H9 (cell line): ENCODE measurements around the gene EPB41L4A. TPM values are rescaled to one million over a fixed set of nuclear protein-coding genes. Genes with fewer than 3 reads are reported as not detected.

ENCODE experiments used
- DNase-seq: peaks from one replicate; pipeline ENCODE4 v3.0.0-alpha.2; 2017
- H2AFZ ChIP-seq: one replicate; pipeline ENCODE4 v1.6.1; 2013; ENCODE audit warnings: mild to moderate bottlenecking, low read length, control low read depth, moderate library complexity
- H2AK5ac ChIP-seq: 2 replicates; pipeline ENCODE4 v1.6.1; 2013; ENCODE audit warnings: low read length, control low read depth, mixed read lengths; ENCODE audit not compliant: insufficient read length
- H2BK120ac ChIP-seq: one replicate; pipeline ENCODE4 v1.6.1; 2013; ENCODE audit warnings: low read depth, mild to moderate bottlenecking, low read length, control low read depth, inconsistent platforms; ENCODE audit not compliant: poor library complexity, severe bottlenecking
- H2BK12ac ChIP-seq: 2 replicates; pipeline ENCODE4 v1.6.1; 2013; ENCODE audit warnings: low read length, control low read depth, mixed read lengths, low read depth; ENCODE audit not compliant: insufficient read length
- H2BK15ac ChIP-seq: 2 replicates; pipeline ENCODE4 v1.6.1; 2013; ENCODE audit warnings: low read depth, low read length, control low read depth
- H2BK20ac ChIP-seq: one replicate; pipeline ENCODE4 v1.6.1; 2013; ENCODE audit warnings: low read depth, mild to moderate bottlenecking, low read length, control low read depth, inconsistent platforms; ENCODE audit not compliant: poor library complexity, severe bottlenecking
- H2BK5ac ChIP-seq: 2 replicates; pipeline ENCODE4 v1.6.1; 2013; ENCODE audit warnings: low read length, control low read depth, mixed read lengths; ENCODE audit not compliant: insufficient read length
- H3K14ac ChIP-seq: 2 replicates; pipeline ENCODE4 v1.6.1; 2013; ENCODE audit warnings: low read length, control low read depth; ENCODE audit not compliant: insufficient read depth
- H3K18ac ChIP-seq: 2 replicates; pipeline ENCODE4 v1.6.1; 2013; ENCODE audit warnings: low read depth, mild to moderate bottlenecking, mixed read lengths, low read length, control low read depth; ENCODE audit not compliant: insufficient read length
- H3K23ac ChIP-seq: 2 replicates; pipeline ENCODE4 v1.6.1; 2013; ENCODE audit warnings: low read length, control low read depth, mixed read lengths, low read depth; ENCODE audit not compliant: insufficient read length
- H3K23me2 ChIP-seq: 2 replicates; pipeline ENCODE4 v1.6.1; 2013; ENCODE audit warnings: low read depth, mild to moderate bottlenecking, mixed read lengths, low read length, control low read depth; ENCODE audit not compliant: insufficient read length, poor library complexity, severe bottlenecking
- H3K27ac ChIP-seq: 2 replicates; pipeline ENCODE4 v1.5.1; 2013; ENCODE audit warnings: low read length, control low read depth, mixed read lengths, low read depth; ENCODE audit not compliant: insufficient read length
- H3K27me3 ChIP-seq: 2 replicates; pipeline ENCODE4 v1.6.1; 2013; ENCODE audit warnings: low read length, control low read depth, inconsistent platforms; ENCODE audit not compliant: insufficient read depth
- H3K4ac ChIP-seq: 2 replicates; pipeline ENCODE4 v1.6.1; 2013; ENCODE audit warnings: low read depth, mild to moderate bottlenecking, control low read depth, inconsistent platforms, low read length, moderate library complexity
- H3K4me1 ChIP-seq: 2 replicates; pipeline ENCODE4 v1.6.1; 2013; ENCODE audit warnings: low read length, control low read depth, inconsistent platforms; ENCODE audit not compliant: insufficient read depth
- H3K4me2 ChIP-seq: 2 replicates; pipeline ENCODE4 v1.6.1; 2013; ENCODE audit warnings: low read length, control low read depth, mixed read lengths; ENCODE audit not compliant: insufficient read length, insufficient read depth
- H3K56ac ChIP-seq: 2 replicates; pipeline ENCODE4 v1.6.1; 2013; ENCODE audit warnings: low read depth, mild to moderate bottlenecking, mixed read lengths, low read length, control low read depth; ENCODE audit not compliant: insufficient read length
- H3K79me1 ChIP-seq: 2 replicates; pipeline ENCODE4 v1.6.1; 2013; ENCODE audit warnings: low read depth, mild to moderate bottlenecking, moderate library complexity, low read length, control low read depth, inconsistent platforms; ENCODE audit not compliant: insufficient read depth, poor library complexity, severe bottlenecking
- H3K79me2 ChIP-seq: 2 replicates; pipeline ENCODE4 v1.6.1; 2013; ENCODE audit warnings: low read length, control low read depth, inconsistent platforms; ENCODE audit not compliant: insufficient read depth
- H3K9ac ChIP-seq: 2 replicates; pipeline ENCODE4 v1.6.1; 2013; ENCODE audit warnings: low read length, control low read depth, mixed read lengths; ENCODE audit not compliant: insufficient read length; ENCODE audit errors: extremely low read depth
- H3K9me3 ChIP-seq: one replicate; pipeline ENCODE4 v1.6.1; 2013; ENCODE audit warnings: low read depth, low read length, inconsistent platforms; ENCODE audit not compliant: control insufficient read depth
- H3T11ph ChIP-seq: one replicate; pipeline ENCODE4 v1.6.1; 2013; ENCODE audit warnings: mild to moderate bottlenecking, low read length, control low read depth, inconsistent platforms
- H4K20me1 ChIP-seq: one replicate; pipeline ENCODE4 v1.6.1; 2013; ENCODE audit not compliant: control insufficient read depth, insufficient read length, insufficient read depth
- H4K5ac ChIP-seq: 2 replicates; pipeline ENCODE4 v1.6.1; 2013; ENCODE audit warnings: low read depth, mild to moderate bottlenecking, mixed read lengths, low read length, control low read depth; ENCODE audit not compliant: insufficient read length
- H4K8ac ChIP-seq: replicated peaks from 2 replicates; pipeline ENCODE4 v1.6.1; 2013; ENCODE audit warnings: low read length, control low read depth, mixed read lengths, low read depth; ENCODE audit not compliant: insufficient read length
- H4K91ac ChIP-seq: 2 replicates; pipeline ENCODE4 v1.6.1; 2013; ENCODE audit warnings: low read depth, mild to moderate bottlenecking, moderate library complexity, mixed read lengths, low read length, control low read depth; ENCODE audit not compliant: insufficient read length
- H3K27ac Mint-ChIP-seq, 3 experiments: 2 replicates in 2 of 3; 3 replicates in 1 of 3; pipeline ENCODE4 v1.8.0; 2020 to 2021; ENCODE audit warnings: mixed read lengths in 3 of 3, mild to moderate bottlenecking in 1 of 3, moderate library complexity in 1 of 3
- H3K27me3 Mint-ChIP-seq: 2 replicates; pipeline ENCODE4 v1.8.0; 2021; ENCODE audit warnings: low read depth, mild to moderate bottlenecking, moderate library complexity, mixed read lengths
- H3K36me3 Mint-ChIP-seq, 3 experiments: 2 replicates in 2 of 3; 3 replicates in 1 of 3; pipeline ENCODE4 v1.8.0; 2020 to 2021; ENCODE audit warnings: low read depth in 3 of 3, mixed read lengths in 3 of 3; ENCODE audit not compliant: insufficient read depth in 1 of 3
- H3K4me1 Mint-ChIP-seq, 2 experiments: 2 replicates each; pipeline ENCODE4 v1.8.0; 2020; ENCODE audit warnings: mixed read lengths in 2 of 2
- H3K4me3 Mint-ChIP-seq, 2 experiments: 2 replicates in 1 of 2; 3 replicates in 1 of 2; pipeline ENCODE4 v1.8.0; 2020 to 2021; ENCODE audit warnings: mild to moderate bottlenecking in 2 of 2, mixed read lengths in 2 of 2, moderate library complexity in 1 of 2
- H3K9me3 Mint-ChIP-seq, 2 experiments: 2 replicates in 1 of 2; 3 replicates in 1 of 2; pipeline ENCODE4 v1.8.0; 2020; ENCODE audit warnings: mild to moderate bottlenecking in 2 of 2, mixed read lengths in 2 of 2, moderate library complexity in 1 of 2
- CTCF ChIP-seq: fragments of 200-600 bp; sonication (generic); conservative IDR thresholded peaks from 3 replicates; pipeline ENCODE4 v1.8.0; 2021; ENCODE audit warnings: antibody characterized with exemption, mild to moderate bottlenecking
- WGBS: extraction: QIAGEN DNeasy Blood & Tissue Kit; methylation state at CpG from one replicate; pipeline ENCODE4 v1.1.7; 2013; ENCODE audit warnings: missing lambda C conversion rate, low lambda C conversion rate, mixed read lengths; ENCODE audit not compliant: insufficient read length; ENCODE audit errors: extremely low coverage; 5-methylcytosine and 5-hydroxymethylcytosine counted together
- total RNA-seq: library from RNA; stranded (reverse); gene quantifications from 2 replicates; pipeline ENCODE4 v1.2.1, GENCODE V29; 2021

Gene EPB41L4A
- total RNA-seq, 1 experiment from 2014 or later = 4.9 TPM

- no peaks in the 10 kb centered on the region for H3K79me1 ChIP-seq
- no peak for TF ChIP-seq CTCF
- no peak overlapping the region for H2AFZ ChIP-seq
- no peak overlapping the region for H4K8ac ChIP-seq
- H3K9ac ChIP-seq = no peak overlapping the region
- H3K4me2 ChIP-seq = no peak overlapping the region
- Mint-ChIP-seq H3K27ac (no peak overlapping the region), H3K4me1 (peaks cover 18 to 20% of the 10 kb centered on the region in 2 experiments), H3K27me3 (no peaks in the 10 kb centered on the region), H3K9me3 (no peaks in the 10 kb centered on the region), H3K36me3 (no peaks in the 10 kb centered on the region; a peak in 1 of 7 replicates), H3K4me3 (no peak overlapping the region)
- no peak overlapping the region for H4K5ac ChIP-seq
- H3K23me2 ChIP-seq = no peaks in the 10 kb centered on the region
- no peak overlapping the region for H3K18ac ChIP-seq
- no peaks in the 10 kb centered on the region for H3K79me2 ChIP-seq
- no peak overlapping the region for H2BK12ac ChIP-seq
- DNase-seq = no peak
- H3K56ac ChIP-seq = no peak overlapping the region
- H3K27ac ChIP-seq = no peak overlapping the region
- H3K4me1 ChIP-seq = peaks cover 14% of the 10 kb centered on the region; the same call in 1 of the 2 replicates
- no peak overlapping the region for H2BK20ac ChIP-seq
- no CpG with 5 or more reads among the region's 3 CpGs for WGBS
- H4K20me1 ChIP-seq = no peaks in the 10 kb centered on the region
- H3T11ph ChIP-seq = no peak overlapping the region
- no peak overlapping the region for H3K23ac ChIP-seq
- no peaks in the 10 kb centered on the region for H3K27me3 ChIP-seq
- H3K4ac ChIP-seq = no peak overlapping the region
- H3K9me3 ChIP-seq = no peaks in the 10 kb centered on the region
- H2BK120ac ChIP-seq = no peak overlapping the region
- H4K91ac ChIP-seq = no peak overlapping the region
- H2BK15ac ChIP-seq = no peak overlapping the region
- H2BK5ac ChIP-seq = no peak overlapping the region
- no peak overlapping the region for H2AK5ac ChIP-seq
- H3K14ac ChIP-seq = no peak overlapping the region
These were observed 67.9 kb downstream of the EPB41L4A start for GRCh38 chr5:112351225-112351624.
